K562 (cell line): ENCODE measurements around the gene RALGAPA2. TPM values are rescaled to one million over a fixed set of nuclear protein-coding genes. Genes with fewer than 3 reads are reported as not detected.

ENCODE experiments used
- ATAC-seq: fragments of 200-7000 bp; cut with Tn5 transposase; 3 replicates; pipeline ENCODE4 v1.9.1; 2020; ENCODE audit warnings: moderate library complexity
- BruUV-seq: library from RNA; stranded (reverse); fragments of 400-500 nt; replicated peaks from 2 replicates; lab custom pipeline; 2021; lab: Mats Ljungman, UMichigan
- CTCF ChIA-PET: fragments of 300-600 bp; formaldehyde crosslinking; extraction: SDS; loops from one replicate; lab custom pipeline; 2021; ENCODE audit warnings: low intra/inter-chr PET ratio; lab: Yijun Ruan, JAX
- POLR2A ChIA-PET: fragments of 300-600, 350-650 bp; sonication (Branson Sonifier 250); formaldehyde crosslinking; extraction: SDS; loops from one replicate; lab custom pipeline; 2021; ENCODE audit warnings: antibody characterized with exemption, inconsistent platforms; lab: Yijun Ruan, JAX
- DNase-seq, 4 experiments: peaks; one replicate each; pipeline versions ENCODE4 v3.0.0 to v3.0.0-alpha.2; 2011 to 2018; ENCODE audit warnings: low spot score in 3 of 4, mixed read lengths in 3 of 4; ENCODE audit errors: extremely low read depth in 1 of 4
- FAIRE-seq: peaks from 2 replicates; lab custom pipeline; 2011; peaks lifted over from hg19 to GRCh38; lab: Jason Lieb, UNC
- H2AFZ ChIP-seq: 2 replicates; pipeline ENCODE4 v1.6.0; 2011; ENCODE audit warnings: low read depth, low read length, control low read depth, inconsistent platforms
- H3K27ac ChIP-seq: fragments of 200-600 bp; 3 replicates; pipeline ENCODE4 v1.8.0; 2011; ENCODE audit warnings: low read depth, mild to moderate bottlenecking, control low read depth, inconsistent platforms, low read length, moderate library complexity, mixed read lengths; ENCODE audit errors: extremely low read depth
- H3K27me3 ChIP-seq, 2 experiments: fragments of 300-600 bp in 1 of 2; 2 replicates in 1 of 2; 3 replicates in 1 of 2; pipeline versions ENCODE4 v1.6.0 to v1.8.0; 2011; ENCODE audit warnings: inconsistent platforms in 2 of 2, low read length in 2 of 2, mild to moderate bottlenecking in 1 of 2, mixed read lengths in 1 of 2, moderate library complexity in 1 of 2; ENCODE audit not compliant: control insufficient read depth in 2 of 2, insufficient read depth in 2 of 2
- H3K36me3 ChIP-seq: fragments of 300-600 bp; 3 replicates; pipeline ENCODE4 v1.8.0; 2011; ENCODE audit warnings: mild to moderate bottlenecking, low read length, inconsistent platforms; ENCODE audit not compliant: control insufficient read depth, insufficient read depth
- H3K4me1 ChIP-seq, 2 experiments: fragments of 200-600 bp in 1 of 2; replicated peaks in 1 of 2; 2 replicates in 1 of 2; 3 replicates in 1 of 2; pipeline versions ENCODE4 v1.5.1 to v1.8.0; 2011; ENCODE audit warnings: inconsistent platforms in 2 of 2, low read length in 2 of 2, mild to moderate bottlenecking in 1 of 2, mixed read lengths in 1 of 2, moderate library complexity in 1 of 2; ENCODE audit not compliant: control insufficient read depth in 2 of 2, insufficient read depth in 2 of 2
- H3K4me2 ChIP-seq: 2 replicates; pipeline ENCODE4 v1.6.1; 2011; ENCODE audit warnings: low read length, control low read depth, inconsistent platforms, mixed read lengths; ENCODE audit not compliant: insufficient read depth
- H3K4me3 ChIP-seq: fragments of 200-600 bp; sonication (generic), shearing (Covaris generic); 2 replicates; pipeline ENCODE4 v1.5.1; 2016; ENCODE audit warnings: control low read depth, inconsistent platforms
- H3K79me2 ChIP-seq: fragments of 200-600 bp; 3 replicates; pipeline ENCODE4 v1.8.0; 2011; ENCODE audit warnings: low read length, inconsistent platforms; ENCODE audit not compliant: control insufficient read depth, insufficient read depth
- H3K9ac ChIP-seq, 2 experiments: 2 replicates each; pipeline versions ENCODE4 v1.6.0 to v1.6.1; 2011; ENCODE audit warnings: low read depth in 2 of 2, low read length in 2 of 2, control low read depth in 1 of 2, inconsistent platforms in 1 of 2, mild to moderate bottlenecking in 1 of 2, mixed read lengths in 1 of 2; ENCODE audit not compliant: insufficient read depth in 1 of 2
- H3K9me1 ChIP-seq: one replicate; pipeline ENCODE4 v1.6.0; 2011; ENCODE audit warnings: inconsistent platforms, mild to moderate bottlenecking, low read length, moderate library complexity; ENCODE audit not compliant: control insufficient read depth, insufficient read depth
- H3K9me3 ChIP-seq: replicated peaks from 2 replicates; pipeline ENCODE4 v1.5.1; 2011; ENCODE audit warnings: low read depth, low read length, inconsistent platforms; ENCODE audit not compliant: control insufficient read depth, insufficient read depth
- H4K20me1 ChIP-seq: replicated peaks from 2 replicates; pipeline ENCODE4 v1.6.1; 2011; ENCODE audit warnings: low read length, inconsistent platforms, mixed read lengths; ENCODE audit not compliant: control insufficient read depth, insufficient read depth
- BRD4 ChIP-seq: fragments of 200-600 bp; sonication (generic); IDR thresholded peaks from 2 replicates; pipeline ENCODE4 v1.6.1; 2017; ENCODE audit warnings: inconsistent platforms
- ESRRB ChIP-seq: fragments of 250-450 bp; sonication (Bioruptor Pico); IDR thresholded peaks from 2 replicates; pipeline ENCODE4 v1.5.0; 2020; ENCODE audit warnings: mild to moderate bottlenecking, moderate library complexity, borderline replicate concordance
- ETV1 ChIP-seq: fragments of 450-650 bp; conservative IDR thresholded peaks from 2 replicates; pipeline ENCODE4 v1.6.1; 2016; ENCODE audit warnings: missing genetic modification characterization, control low read depth, low read depth, missing compliant biosample characterization
- FUS ChIP-seq: fragments of 200-400 bp; formaldehyde crosslinking; optimal IDR thresholded peaks from 2 replicates; pipeline ENCODE3; 2017; ENCODE audit warnings: low read depth, low read length
- GATAD2B ChIP-seq: fragments of 450-650 bp; IDR thresholded peaks from 2 replicates; pipeline ENCODE4 v1.6.1; 2017; ENCODE audit warnings: mild to moderate bottlenecking, borderline replicate concordance
- ILK ChIP-seq: fragments of 450-650 bp; IDR thresholded peaks from 2 replicates; pipeline ENCODE4 v1.6.1; 2016; ENCODE audit warnings: missing genetic modification characterization, low read depth, mild to moderate bottlenecking, missing compliant biosample characterization, moderate library complexity, borderline replicate concordance
- MAFF ChIP-seq: IDR thresholded peaks from 2 replicates; pipeline ENCODE4 v1.6.1; 2012; ENCODE audit warnings: low read length, improper control_type of control experiment
- MAFG ChIP-seq: fragments of 450-650 bp; conservative IDR thresholded peaks from 2 replicates; pipeline ENCODE4 v1.6.1; 2016; ENCODE audit warnings: missing genetic modification characterization, missing compliant biosample characterization
- MCM5 ChIP-seq: fragments of 450-650 bp; IDR thresholded peaks from 2 replicates; pipeline ENCODE4 v1.6.1; 2016; ENCODE audit warnings: low read depth
- MIER1 ChIP-seq: fragments of 450-650 bp; IDR thresholded peaks from 2 replicates; pipeline ENCODE4 v1.6.1; 2016; ENCODE audit warnings: antibody characterized with exemption, mild to moderate bottlenecking, low read depth
- NR4A1 ChIP-seq, 2 experiments: fragments of 250-450 bp in 1 of 2; fragments of 450-650 bp in 1 of 2; sonication (Bioruptor Pico) in 1 of 2; IDR thresholded peaks; 2 replicates each; pipeline versions ENCODE4 v1.4.0 to v1.6.1; 2016 to 2020; ENCODE audit warnings: mild to moderate bottlenecking in 2 of 2, missing compliant biosample characterization in 1 of 2, missing genetic modification characterization in 1 of 2, moderate library complexity in 1 of 2
- PHTF2 ChIP-seq: fragments of 250-450 bp; sonication (Bioruptor Pico); IDR thresholded peaks from 2 replicates; pipeline ENCODE4 v1.5.0; 2021; ENCODE audit warnings: mild to moderate bottlenecking
- SAFB ChIP-seq: fragments of 200-400 bp; formaldehyde crosslinking; IDR thresholded peaks from 2 replicates; pipeline ENCODE4 v1.6.1; 2017; ENCODE audit warnings: low read depth, low read length, borderline replicate concordance
- SNRNP70 ChIP-seq: fragments of 200-400 bp; formaldehyde crosslinking; optimal IDR thresholded peaks from 2 replicates; pipeline ENCODE3; 2017; ENCODE audit warnings: low read depth, low read length
- ZBTB2 ChIP-seq: fragments of 450-650 bp; IDR thresholded peaks from 2 replicates; pipeline ENCODE4 v1.6.1; 2016; ENCODE audit warnings: antibody characterized with exemption
- ZNF740 ChIP-seq, 3 experiments: fragments of 200-800 bp in 1 of 3; sonication (Bioruptor generic) in 1 of 3; sonication (generic) in 1 of 3; formaldehyde crosslinking in 1 of 3; IDR thresholded peaks; 2 replicates each; pipeline versions ENCODE4 v1.6.1 to v1.8.0; 2016 to 2022; ENCODE audit warnings: mild to moderate bottlenecking in 2 of 3, missing compliant biosample characterization in 2 of 3, missing genetic modification characterization in 2 of 3, missing genetic modification reagents in 1 of 3
- ZNF76 ChIP-seq: fragments of 250-450 bp; sonication (Bioruptor Pico); IDR thresholded peaks from 2 replicates; pipeline ENCODE4 v1.4.0; 2020; ENCODE audit warnings: mild to moderate bottlenecking, moderate library complexity, borderline replicate concordance
- ZNF79 ChIP-seq: fragments of 250-450 bp; sonication (Bioruptor Pico); IDR thresholded peaks from 2 replicates; pipeline ENCODE4 v1.4.0; 2020; ENCODE audit warnings: low read depth, mild to moderate bottlenecking, moderate library complexity
- WGBS: fragments of 100-300 bp; shearing (Covaris generic); methylation state at CpG from one replicate; pipeline ENCODE4 v1.1.6; 2016; ENCODE audit warnings: low coverage, mixed read lengths; ENCODE audit not compliant: insufficient coverage; ENCODE audit errors: missing lambda C conversion rate; 5-methylcytosine and 5-hydroxymethylcytosine counted together
- in situ Hi-C: fragments of 300-500 bp; cut with MboI; formaldehyde crosslinking; loops from 4 replicates; pipeline ENCODE4 v1.15.0; 2018; ENCODE audit warnings: inconsistent platforms, mixed read lengths
- intact Hi-C: fragments of 100-400 bp; cut with micrococcal nuclease; formaldehyde crosslinking; loops from 2 replicates; pipeline ENCODE4 v1.14.2; 2022
- polyA plus RNA-seq, 8 experiments: library from polyadenylated mRNA; depleted of rRNA in 4 of 8; stranded (reverse) in 5 of 8; unstranded in 3 of 8; fragments of >200 nt; fragmentation: Nextera tagmentation in 2 of 8; fragmentation: Illumina TruSeq in 1 of 8; extraction: Ambion mirVana in 2 of 8; extraction: Trizol in 1 of 8; gene quantifications; 2 replicates each; pipeline versions ENCODE4 v1.2.1 to v1.2.3, GENCODE V29; 2011 to 2014; ENCODE audit warnings: inconsistent platforms in 1 of 8, missing spikeins in 1 of 8
- total RNA-seq, 7 experiments: library from RNA; depleted of rRNA in 6 of 7; stranded (reverse); fragments of >200 nt in 6 of 7; fragmentation: Illumina TruSeq in 2 of 7; extraction: Trizol in 2 of 7; gene quantifications; 2 replicates each; pipeline versions ENCODE4 v1.2.1 to v1.2.3, GENCODE V29; 2011 to 2021; ENCODE audit warnings: low replicate concordance in 1 of 7
- TF ChIP-seq, protein P1 (sequence below): fragments of 450-650 bp; IDR thresholded peaks from 2 replicates; pipeline ENCODE4 v1.6.1; 2016; ENCODE audit warnings: low read depth, mild to moderate bottlenecking, moderate library complexity

Gene RALGAPA2
- total and polyA plus RNA-seq, 9 of the 15 experiments (the other 6 are each of a cell fraction or from before 2014, with no cell fraction given), result 0.35 to 2.7 (median 1.4) TPM

DNA sequence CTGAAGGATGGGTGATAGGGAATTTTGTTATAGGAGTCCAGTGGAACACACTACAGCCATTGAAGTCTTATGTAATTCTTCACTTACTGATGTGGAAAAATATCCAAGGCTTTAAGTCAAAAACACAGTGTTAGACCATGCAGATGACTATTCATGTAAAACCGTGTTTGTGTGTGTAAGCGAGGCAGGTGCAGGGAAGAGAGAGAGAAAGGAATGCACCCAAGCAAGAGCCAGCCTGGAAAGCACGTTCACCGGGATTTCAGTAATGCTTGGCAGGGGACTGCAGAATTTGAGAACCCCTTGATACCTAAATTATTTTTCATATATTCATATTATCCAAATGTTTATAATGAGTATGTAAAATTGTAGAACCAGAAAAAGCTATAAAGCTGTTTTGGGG lies 17.9 kb downstream of the RALGAPA2 start:
- ATAC-seq, result no peak
- Histone ChIP-seq H3K4me3 (no peak overlapping the region), H3K79me2 (no peaks in the 10 kb centered on the region), H3K27me3 (no peaks in the 10 kb centered on the region; a peak in 1 of 5 replicates), H3K4me2 (no peak overlapping the region), H3K4me1 (no peaks in the 10 kb centered on the region), H3K9ac (no peak overlapping the region), H3K9me1 (no peaks in the 10 kb centered on the region)
- DNase-seq, result no peak
- POLR2A ChIA-PET, result no interaction called here
- 28% methylated on average over 3 of the region's 4 CpGs for WGBS
- no TSS peak for BruUV-seq
- FAIRE-seq, result no peak
- TF ChIP-seq ZNF76 (no peak), GATAD2B (no peak), ESRRB (CRISPR knock-in tag) (no peak), MCM5 (no peak), NR4A1 (CRISPR knock-in tag; IDR thresholded peaks at IDR 0.05) (no peak), NR4A1 (tag; IDR thresholded peaks at IDR 0.05) (no peak), BRD4 (no peak), FUS (no peak), ZNF740 (CRISPR knock-in tag; IDR thresholded peaks at IDR 0.05) (no peak), ZNF740 (tag; IDR thresholded peaks at IDR 0.05) (no peak), ILK (tag) (no peak), ZNF79 (CRISPR knock-in tag) (no peak), SAFB (no peak), SNRNP70 (no peak), MAFF (no peak), MIER1 (no peak), MAFG (tag) (no peak), ETV1 (tag) (no peak), ZBTB2 (no peak), PHTF2 (CRISPR knock-in tag) (no peak)
- TF ChIP-seq, protein P1, sequence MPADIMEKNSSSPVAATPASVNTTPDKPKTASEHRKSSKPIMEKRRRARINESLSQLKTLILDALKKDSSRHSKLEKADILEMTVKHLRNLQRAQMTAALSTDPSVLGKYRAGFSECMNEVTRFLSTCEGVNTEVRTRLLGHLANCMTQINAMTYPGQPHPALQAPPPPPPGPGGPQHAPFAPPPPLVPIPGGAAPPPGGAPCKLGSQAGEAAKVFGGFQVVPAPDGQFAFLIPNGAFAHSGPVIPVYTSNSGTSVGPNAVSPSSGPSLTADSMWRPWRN, result no peak
- TF ChIP-seq, all 486 proteins: peak for 0
- in situ Hi-C loops, result no loop called here
- Histone ChIP-seq H2AFZ (no peak overlapping the region), H3K9me3 (no peaks in the 10 kb centered on the region), H3K27ac (no peak overlapping the region), H3K36me3 (no peaks in the 10 kb centered on the region), H4K20me1 (no peaks in the 10 kb centered on the region)
- CTCF ChIA-PET, result no interaction called here
- intact Hi-C loops, result no loop called here
